Loucy (cell line): ENCODE results near the gene BABAM2.

Experiments
- H2AFZ ChIP-seq: fragments of 200-600 bp; sonication (generic); 2 replicates; pipeline ENCODE4 v1.6.0; 2016; ENCODE audit warnings: antibody characterized with exemption, mild to moderate bottlenecking, low read length, moderate library complexity
- H3F3A ChIP-seq: fragments of 200-600 bp; 2 replicates; pipeline ENCODE4 v1.6.0; 2016; ENCODE audit warnings: antibody characterized with exemption, low read depth, mild to moderate bottlenecking
- H3K27me3 ChIP-seq: fragments of 200-600 bp; sonication (generic); 2 replicates; pipeline ENCODE4 v1.6.1; 2014; ENCODE audit warnings: low read length, mild to moderate bottlenecking; ENCODE audit not compliant: insufficient read depth, poor library complexity, severe bottlenecking
- H3K36me3 ChIP-seq: fragments of 200-600 bp; sonication (generic); 2 replicates; pipeline ENCODE4 v1.6.1; 2016; ENCODE audit warnings: low read length; ENCODE audit not compliant: insufficient read depth
- H3K4me1 ChIP-seq: fragments of 200-600 bp; sonication (generic); 2 replicates; pipeline ENCODE4 v1.5.1; 2014; ENCODE audit warnings: low read length, mild to moderate bottlenecking; ENCODE audit not compliant: insufficient read depth, poor library complexity, severe bottlenecking
- H3K4me2 ChIP-seq: fragments of 200-600 bp; sonication (generic); 2 replicates; pipeline ENCODE4 v1.6.0; 2014; ENCODE audit warnings: antibody characterized with exemption, low read length, low read depth, mild to moderate bottlenecking; ENCODE audit not compliant: poor library complexity, severe bottlenecking
- H3K4me3 ChIP-seq: fragments of 200-600 bp; sonication (generic); 2 replicates; pipeline ENCODE4 v1.5.1; 2014; ENCODE audit warnings: low read length, mild to moderate bottlenecking, mixed read lengths; ENCODE audit not compliant: poor library complexity, severe bottlenecking
- H3K79me2 ChIP-seq: fragments of 200-600 bp; sonication (generic); 2 replicates; pipeline ENCODE4 v1.6.1; 2014; ENCODE audit warnings: low read length; ENCODE audit not compliant: insufficient read depth
- H3K9ac ChIP-seq: fragments of 200-600 bp; sonication (generic); 2 replicates; pipeline ENCODE4 v1.6.0; 2014; ENCODE audit warnings: mild to moderate bottlenecking, low read depth, low read length, moderate library complexity; ENCODE audit not compliant: poor library complexity, severe bottlenecking
- H3K9me2 ChIP-seq: fragments of 200-600 bp; sonication (generic); replicated peaks from 2 replicates; pipeline ENCODE4 v1.6.1; 2016; ENCODE audit warnings: low read depth, low read length, mixed read lengths
- H3K9me3 ChIP-seq: fragments of 200-600 bp; sonication (generic); 2 replicates; pipeline ENCODE4 v1.6.1; 2014; ENCODE audit warnings: mild to moderate bottlenecking, antibody characterized with exemption, low read length, low read depth; ENCODE audit not compliant: insufficient read depth
- H4K20me1 ChIP-seq: fragments of 200-600 bp; sonication (generic); 2 replicates; pipeline ENCODE4 v1.6.0; 2014; ENCODE audit warnings: antibody characterized with exemption, low read length, mild to moderate bottlenecking; ENCODE audit not compliant: insufficient read depth, poor library complexity, severe bottlenecking
- CTCF ChIP-seq: fragments of 200-600 bp; sonication (generic); conservative IDR thresholded peaks from 2 replicates; pipeline ENCODE4 v1.5.1; 2014; ENCODE audit warnings: mild to moderate bottlenecking, antibody characterized with exemption, low read length
- EZH2phosphoT487 ChIP-seq: fragments of 200-600 bp; IDR thresholded peaks from 2 replicates; pipeline ENCODE4 v1.6.1; 2018; ENCODE audit warnings: antibody characterized with exemption, mild to moderate bottlenecking, moderate library complexity, borderline replicate concordance

The BABAM2 gene

GRCh38 chr2:28206762-28207161 lies 316.2 kb downstream of the BABAM2 start:
- no peaks in the 10 kb centered on the region for H3F3A ChIP-seq
- H3K9ac ChIP-seq, result no peak overlapping the region
- TF ChIP-seq CTCF (no peak), EZH2phosphoT487 (no peak)
- no peaks in the 10 kb centered on the region for H3K79me2 ChIP-seq
- H4K20me1 ChIP-seq, result no peaks in the 10 kb centered on the region
- H2AFZ ChIP-seq, result no peak overlapping the region
- H3K27me3 ChIP-seq, result no peaks in the 10 kb centered on the region
- peaks cover 4% of the 10 kb centered on the region for H3K4me1 ChIP-seq
- no peaks in the 10 kb centered on the region for H3K9me2 ChIP-seq
- no peak overlapping the region for H3K4me2 ChIP-seq
- H3K36me3 ChIP-seq, result no peaks in the 10 kb centered on the region
- H3K9me3 ChIP-seq, result no peaks in the 10 kb centered on the region
- no peak overlapping the region for H3K4me3 ChIP-seq

DNA sequence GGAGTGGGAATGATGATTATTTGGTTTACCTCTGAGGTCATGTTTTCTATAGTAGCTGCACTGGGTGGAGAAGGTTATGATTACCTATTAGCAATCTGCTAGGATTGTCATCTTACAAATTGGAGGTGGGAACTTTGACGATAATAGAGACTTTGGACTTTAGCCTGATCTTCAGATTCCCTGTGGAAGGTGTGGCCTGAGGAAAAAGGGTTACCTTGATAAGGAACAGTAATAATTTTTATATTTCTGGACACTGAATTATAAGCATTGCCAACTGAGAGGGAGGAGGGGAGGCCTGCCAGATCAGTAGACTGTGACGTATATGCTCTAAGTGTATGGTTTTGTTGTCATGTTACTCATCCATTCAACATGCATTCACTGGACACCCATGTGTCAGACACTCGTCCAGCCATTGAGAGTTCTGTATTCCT lies 318.7 kb downstream of the BABAM2 start:
- Histone ChIP-seq H3K36me3 (no peaks in the 10 kb centered on the region), H3K9ac (no peak overlapping the region), H2AFZ (no peak overlapping the region), H3K27me3 (no peaks in the 10 kb centered on the region), H3K79me2 (no peaks in the 10 kb centered on the region), H3K4me2 (no peak overlapping the region), H3K4me1 (peaks cover 4% of the 10 kb centered on the region), H3F3A (no peaks in the 10 kb centered on the region), H3K9me3 (no peaks in the 10 kb centered on the region), H4K20me1 (no peaks in the 10 kb centered on the region), H3K4me3 (no peak overlapping the region), H3K9me2 (no peaks in the 10 kb centered on the region)
- TF ChIP-seq CTCF (no peak), EZH2phosphoT487 (no peak)

DNA sequence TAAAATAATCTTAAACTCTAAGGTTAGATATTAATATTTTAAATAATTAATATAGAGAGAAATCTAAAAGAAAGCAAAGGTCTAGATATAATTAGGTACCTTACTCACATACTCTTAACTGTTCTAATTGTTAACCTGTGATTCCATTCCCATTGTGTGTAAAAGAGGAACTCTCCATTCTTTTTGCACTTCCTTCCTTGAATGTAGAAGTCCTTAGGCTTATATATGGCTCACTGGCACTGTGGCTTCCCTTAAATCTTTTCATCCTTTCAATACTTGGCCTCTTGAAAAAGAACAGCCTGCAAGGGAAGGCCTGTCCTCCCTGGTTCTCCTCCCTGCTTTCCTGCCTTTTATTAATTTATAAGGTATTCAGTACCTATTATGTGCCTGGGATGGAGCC lies 319.3 kb downstream of the BABAM2 start:
- Histone ChIP-seq H3K27me3 (no peaks in the 10 kb centered on the region), H4K20me1 (no peaks in the 10 kb centered on the region), H3K4me2 (no peak overlapping the region), H3K9me2 (no peaks in the 10 kb centered on the region), H3K4me1 (peaks cover 4% of the 10 kb centered on the region), H3K9me3 (no peaks in the 10 kb centered on the region), H3K9ac (no peak overlapping the region), H3F3A (no peaks in the 10 kb centered on the region), H2AFZ (no peak overlapping the region), H3K79me2 (no peaks in the 10 kb centered on the region), H3K4me3 (no peak overlapping the region), H3K36me3 (no peaks in the 10 kb centered on the region)
- TF ChIP-seq CTCF (no peak), EZH2phosphoT487 (no peak)
